Activated CD4-positive, alpha-beta T cell treated with anti-CD3 and anti-CD28 coated beads, Interleukin-2, amount 50 U/mL, for 24 hours (primary cell): Measurements from ENCODE around the gene TSR3.

ENCODE experiments used
- DNase-seq, 2 donors: peaks; one replicate each; pipeline ENCODE4 v3.0.0-alpha.2; 2020; ENCODE audit warnings: low read depth in 1 of 2, low spot score in 1 of 2

Gene TSR3

GRCh38 chr16:1355591-1355990, 3.9 kb upstream of the TSR3 start:
- no peak for DNase-seq

GRCh38 chr16:1354815-1355540, 3.3 kb upstream of the TSR3 start:
- no peak for DNase-seq

- no peak for DNase-seq
Observed at GRCh38 chr16:1351215-1351581, 480 bp downstream of the TSR3 start.

- no peak for DNase-seq
Observed at GRCh38 chr16:1350691-1351090, 987 bp downstream of the TSR3 start.

- DNase-seq: no peak
Observed at GRCh38 chr16:1349951-1350350, 1.7 kb downstream of the TSR3 start.

- no peak for DNase-seq
Observed at GRCh38 chr16:1349351-1349750, 2.3 kb downstream of the TSR3 start.

GRCh38 chr16:1348926-1349325, 2.8 kb downstream of the TSR3 start:
- DNase-seq: no peak

- no peak for DNase-seq
Observed at GRCh38 chr16:1348441-1348840, 3.2 kb downstream of the TSR3 start.

- no peak for DNase-seq
Observed at GRCh38 chr16:1347962-1348361, 3.7 kb downstream of the TSR3 start.

- DNase-seq: no peak
Observed at GRCh38 chr16:1347286-1347855, 4.3 kb downstream of the TSR3 start.

- no peak for DNase-seq
Observed at GRCh38 chr16:1346422-1347285, 5.0 kb downstream of the TSR3 start.

GRCh38 chr16:1345651-1346421, 5.8 kb downstream of the TSR3 start:
- DNase-seq: no peak

- DNase-seq: no peak
Observed at GRCh38 chr16:1345087-1345486, 6.6 kb downstream of the TSR3 start.

GRCh38 chr16:1344499-1344898, 7.2 kb downstream of the TSR3 start:
- DNase-seq: no peak

GRCh38 chr16:1343428-1344242, 8.0 kb downstream of the TSR3 start:
- no peak for DNase-seq

GRCh38 chr16:1342526-1343427, 8.9 kb downstream of the TSR3 start:
- DNase-seq: peak; percentile 72 to 86

- DNase-seq: no peak
Observed at GRCh38 chr16:1341495-1342420, 9.9 kb downstream of the TSR3 start.

GRCh38 chr16:1340730-1341494, 10.8 kb downstream of the TSR3 start:
- DNase-seq: no peak
